ENCODE results near the gene CD40. TPM values are rescaled to one million over a fixed set of nuclear protein-coding genes. Genes with fewer than 3 reads are reported as not detected.

CD40 gene
- total RNA-seq, 1 donor from 2014 or later: 12.7 TPM

DNA sequence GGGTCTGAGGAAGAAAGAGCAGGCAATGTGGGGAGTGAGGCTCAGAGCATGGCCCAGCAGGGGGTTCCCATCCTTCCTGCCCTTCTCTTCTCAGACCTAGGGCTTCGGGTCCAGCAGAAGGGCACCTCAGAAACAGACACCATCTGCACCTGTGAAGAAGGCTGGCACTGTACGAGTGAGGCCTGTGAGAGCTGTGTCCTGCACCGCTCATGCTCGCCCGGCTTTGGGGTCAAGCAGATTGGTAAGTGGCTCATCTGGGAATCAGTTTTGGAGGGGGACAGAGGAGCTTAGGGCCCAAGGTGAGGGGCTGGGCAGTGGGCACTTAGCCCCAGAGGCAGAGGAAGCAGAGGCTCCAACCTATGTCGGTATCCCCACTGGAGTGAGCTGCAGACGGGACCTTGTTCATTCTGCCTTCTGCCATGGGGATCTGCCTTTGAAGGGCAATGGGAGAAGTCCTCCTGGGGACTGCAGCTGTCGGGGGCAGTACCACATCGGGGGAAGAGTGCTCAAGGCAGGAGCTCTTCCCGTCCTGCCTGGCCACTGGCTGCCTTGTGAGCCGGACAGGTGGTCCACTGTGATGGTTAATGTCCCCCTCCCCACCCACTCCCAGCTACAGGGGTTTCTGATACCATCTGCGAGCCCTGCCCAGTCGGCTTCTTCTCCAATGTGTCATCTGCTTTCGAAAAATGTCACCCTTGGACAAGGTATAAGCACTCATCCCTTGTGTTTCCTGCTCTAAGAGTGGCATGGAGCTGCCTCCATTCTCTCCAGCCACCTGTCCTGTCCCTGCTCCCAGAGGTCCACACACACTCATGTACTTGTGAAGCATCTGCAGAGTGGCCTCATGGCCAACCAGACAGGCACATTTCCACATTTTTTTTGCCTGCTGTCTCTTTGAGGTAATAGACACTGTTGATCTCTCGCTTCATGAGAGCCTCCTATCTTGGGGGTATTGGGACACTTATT is 4.7 kb downstream of the CD40 start:
- DNase-seq (ENCODE audit: low read depth, low spot score): no peak

DNA sequence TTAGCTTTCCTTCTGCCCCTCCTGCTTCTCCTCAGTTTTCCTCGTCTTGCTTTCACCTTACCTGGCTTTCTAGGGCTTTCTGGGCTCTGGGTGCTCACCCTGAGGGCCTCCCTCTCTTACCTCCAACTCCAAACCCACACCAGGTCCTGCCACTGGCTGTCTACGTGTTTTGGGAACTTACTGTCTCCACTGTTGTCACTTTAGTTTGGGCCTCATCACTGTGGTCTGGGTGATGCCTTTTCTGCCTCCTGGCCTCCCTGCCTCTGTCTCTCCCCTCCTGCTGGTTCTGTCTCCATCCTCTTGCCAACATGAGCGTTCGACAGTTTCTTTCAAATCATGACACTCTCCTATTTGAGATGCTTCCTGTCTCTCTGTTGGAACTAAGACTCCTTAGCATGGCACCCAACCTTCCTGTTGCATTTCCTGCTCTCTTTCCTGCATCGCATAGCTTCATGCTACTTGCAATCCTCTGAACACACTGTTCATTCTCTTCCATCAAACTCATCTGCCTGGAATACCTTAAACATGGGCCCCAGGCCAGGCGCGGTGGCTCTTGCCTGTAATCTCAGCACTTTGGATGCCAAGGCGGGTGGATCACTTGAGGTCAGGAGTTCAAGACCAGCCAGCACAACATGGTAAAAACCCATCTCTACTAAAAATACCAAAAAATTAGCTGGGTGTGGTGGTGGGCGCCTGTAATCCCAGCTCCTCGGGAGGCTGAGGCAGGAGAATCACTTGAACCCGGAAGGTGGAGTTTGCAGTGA is 5.5 kb downstream of the CD40 start:
- no peak for DNase-seq (ENCODE audit: low read depth, low spot score)

DNA sequence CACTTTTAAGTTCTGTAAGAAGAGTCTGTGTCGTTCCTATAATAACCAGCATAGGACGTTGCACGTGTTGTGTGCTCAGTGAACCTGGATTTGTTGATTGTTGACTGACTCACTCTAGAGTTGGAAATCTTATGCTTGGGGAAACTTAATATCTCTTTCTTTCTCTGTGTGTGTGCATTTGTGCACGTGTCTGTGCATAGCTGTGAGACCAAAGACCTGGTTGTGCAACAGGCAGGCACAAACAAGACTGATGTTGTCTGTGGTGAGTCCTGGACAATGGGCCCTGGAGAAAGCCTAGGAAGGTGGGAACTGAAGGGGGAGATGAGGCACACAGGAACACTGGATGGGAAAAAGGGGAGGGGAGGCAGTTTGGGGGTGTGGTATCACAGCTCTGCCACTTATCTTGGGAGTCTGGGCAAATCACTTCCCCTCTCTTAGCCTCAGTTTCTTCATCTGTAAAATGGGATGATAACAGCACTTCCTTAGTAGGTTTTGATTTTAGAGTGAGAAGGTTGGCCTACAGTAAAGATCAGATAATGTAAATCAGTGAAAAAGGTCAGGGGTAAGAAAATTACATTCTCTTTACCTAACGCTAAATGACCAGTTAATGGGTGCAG is 8.4 kb downstream of the CD40 start:
- no peak for DNase-seq (ENCODE audit: low read depth, low spot score)

DNA sequence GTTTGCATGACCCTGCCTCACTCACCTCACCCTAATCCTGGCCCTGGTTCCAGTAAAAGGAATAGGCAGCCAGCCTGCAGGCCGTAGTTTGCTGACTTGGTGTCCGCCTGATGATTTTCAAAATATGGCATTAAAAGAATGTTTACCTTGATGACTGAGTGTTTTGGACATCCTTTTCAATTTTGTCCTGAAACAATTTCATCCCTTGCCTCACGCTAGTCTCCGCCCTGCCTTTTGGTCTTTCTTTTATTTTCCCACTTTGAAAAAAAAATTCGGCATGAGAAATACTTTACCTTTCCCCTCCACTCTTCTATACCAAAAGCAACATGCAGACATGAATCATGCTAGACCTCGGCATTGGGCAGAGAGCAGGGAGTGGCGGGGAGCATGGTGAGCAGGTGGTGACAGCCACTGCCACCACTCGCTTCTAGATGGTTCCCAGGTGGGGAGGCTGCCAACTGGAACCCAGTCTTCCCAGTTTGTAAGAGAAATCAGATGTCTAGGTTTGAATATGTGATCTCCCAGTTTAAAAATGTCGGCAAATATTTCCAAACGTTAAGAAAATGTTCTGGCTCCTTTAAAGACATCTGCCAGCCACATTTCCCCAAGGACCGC is 9.4 kb downstream of the CD40 start:
- DNase-seq (ENCODE audit: low read depth, low spot score): no peak

DNA sequence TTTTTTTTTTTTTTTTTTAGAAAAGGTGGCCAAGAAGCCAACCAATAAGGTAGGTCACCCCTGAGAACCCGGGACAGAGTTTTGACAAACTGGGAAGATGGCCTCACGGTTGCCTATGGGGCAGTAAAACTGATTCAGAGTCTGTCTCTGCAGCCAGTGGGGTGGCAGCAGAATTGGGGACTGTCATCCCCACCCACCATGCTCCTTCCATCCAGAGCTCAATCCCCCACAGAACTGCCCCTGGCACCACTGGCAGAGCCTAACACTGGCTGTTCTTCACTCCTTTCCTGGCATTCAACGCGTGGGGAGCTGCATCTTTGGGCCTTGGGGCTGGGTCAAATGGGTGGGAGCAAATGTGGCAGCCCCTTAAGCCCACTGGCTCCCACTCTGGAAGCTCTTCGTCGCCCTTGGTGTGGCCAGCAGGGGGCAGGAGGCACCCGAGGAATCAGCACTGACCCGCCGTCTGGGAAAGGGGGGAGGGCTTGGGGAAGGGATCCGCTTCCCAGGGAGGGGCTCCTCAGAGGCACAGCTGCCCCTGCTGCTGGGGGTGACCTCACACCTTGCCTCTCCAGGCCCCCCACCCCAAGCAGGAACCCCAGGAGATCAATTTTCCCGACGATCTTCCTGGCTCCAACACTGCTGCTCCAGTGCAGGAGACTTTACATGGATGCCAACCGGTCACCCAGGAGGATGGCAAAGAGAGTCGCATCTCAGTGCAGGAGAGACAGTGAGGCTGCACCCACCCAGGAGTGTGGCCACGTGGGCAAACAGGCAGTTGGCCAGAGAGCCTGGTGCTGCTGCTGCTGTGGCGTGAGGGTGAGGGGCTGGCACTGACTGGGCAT is 10.4 kb downstream of the CD40 start:
- no peak for DNase-seq (ENCODE audit: low read depth, low spot score)

DNA sequence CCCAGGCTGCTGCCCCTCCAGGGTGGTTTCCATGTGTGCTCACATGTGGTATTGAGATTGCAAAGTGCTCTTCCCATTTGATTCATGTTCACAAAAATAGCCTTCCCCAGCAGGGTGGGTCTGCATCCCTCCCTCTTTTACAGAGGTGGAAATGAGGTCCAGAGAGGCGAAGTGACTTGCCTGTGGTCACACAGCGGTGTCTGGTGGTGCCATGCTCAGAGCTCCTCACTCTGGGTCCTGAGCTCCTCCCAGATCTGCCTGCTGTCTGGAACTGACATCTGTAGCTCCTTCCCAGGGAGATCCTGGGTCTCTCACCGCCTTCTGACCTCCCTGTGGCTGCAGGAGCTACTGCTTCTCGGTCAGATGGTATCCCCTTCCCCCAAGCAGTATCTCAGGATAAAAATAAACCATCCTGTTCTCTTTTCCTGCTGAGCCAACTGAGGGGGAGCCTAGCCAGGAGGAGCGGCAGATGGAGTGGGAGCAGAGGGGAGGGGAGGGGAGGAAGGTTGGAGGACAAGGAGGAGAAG is 11.9 kb downstream of the CD40 start:
- DNase-seq (ENCODE audit: low read depth, low spot score): no peak

DNA sequence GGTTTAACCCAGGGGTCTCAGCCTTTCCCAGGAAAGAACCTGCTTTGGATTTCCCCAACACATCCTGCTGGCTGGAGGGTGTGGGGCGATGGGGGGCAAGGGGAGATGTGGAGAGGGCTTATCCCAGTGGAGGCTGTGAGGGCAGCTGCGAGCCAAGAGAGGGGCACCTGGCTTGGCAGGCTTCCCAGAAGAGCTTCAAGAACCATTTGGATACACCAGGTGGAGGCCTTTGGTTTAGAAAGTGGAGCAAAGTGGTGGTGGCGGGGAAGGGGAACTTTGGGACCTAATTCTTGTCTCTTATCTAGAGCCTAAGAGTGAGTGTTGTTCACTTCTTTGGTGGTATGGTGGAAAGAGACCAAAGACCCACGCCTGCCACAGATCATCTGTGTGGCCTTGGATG is 12.4 kb downstream of the CD40 start:
- DNase-seq (ENCODE audit: low read depth, low spot score): no peak

DNA sequence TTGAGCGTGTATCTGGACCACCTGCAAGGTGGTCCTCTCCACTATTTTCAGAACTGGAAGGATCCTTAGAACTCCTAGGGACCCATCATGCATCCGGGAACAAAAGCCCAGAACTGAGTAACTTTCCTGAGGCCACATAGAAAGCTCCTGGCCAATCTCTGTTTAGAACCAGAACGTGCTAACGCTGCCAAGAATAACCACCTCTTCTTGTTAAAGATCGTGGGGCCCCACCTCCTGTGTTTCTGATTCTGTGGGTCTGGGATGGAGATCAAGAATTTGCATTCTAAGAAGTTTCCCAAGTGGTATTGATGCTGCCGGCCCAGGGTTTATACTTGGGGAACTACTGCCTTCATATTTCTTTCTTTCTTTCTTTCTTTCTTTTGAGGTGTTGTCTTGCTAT is 13.3 kb downstream of the CD40 start:
- DNase-seq (ENCODE audit: low read depth, low spot score): no peak

DNA sequence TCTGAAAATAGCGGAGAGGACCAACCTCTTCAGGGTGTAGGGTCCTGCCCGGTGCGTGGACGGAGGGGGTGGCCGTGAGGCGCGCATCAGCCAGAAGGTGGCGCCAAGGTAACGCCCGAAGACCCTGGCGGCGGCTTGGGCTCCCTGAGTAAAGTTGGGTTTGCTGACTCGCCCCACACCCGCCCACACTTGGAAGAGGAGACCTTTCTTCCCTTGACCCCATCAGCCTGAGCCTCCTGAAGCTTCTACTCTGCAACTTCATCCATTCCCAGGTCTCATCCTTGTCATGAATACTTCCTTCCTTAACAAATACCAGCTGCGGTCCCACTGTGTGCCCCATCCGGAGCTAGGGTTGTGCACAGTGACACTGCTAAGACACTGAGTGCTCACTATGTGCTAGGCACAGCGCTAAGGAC is 14.6 kb downstream of the CD40 start:
- DNase-seq (ENCODE audit: low read depth, low spot score): no peak

DNA sequence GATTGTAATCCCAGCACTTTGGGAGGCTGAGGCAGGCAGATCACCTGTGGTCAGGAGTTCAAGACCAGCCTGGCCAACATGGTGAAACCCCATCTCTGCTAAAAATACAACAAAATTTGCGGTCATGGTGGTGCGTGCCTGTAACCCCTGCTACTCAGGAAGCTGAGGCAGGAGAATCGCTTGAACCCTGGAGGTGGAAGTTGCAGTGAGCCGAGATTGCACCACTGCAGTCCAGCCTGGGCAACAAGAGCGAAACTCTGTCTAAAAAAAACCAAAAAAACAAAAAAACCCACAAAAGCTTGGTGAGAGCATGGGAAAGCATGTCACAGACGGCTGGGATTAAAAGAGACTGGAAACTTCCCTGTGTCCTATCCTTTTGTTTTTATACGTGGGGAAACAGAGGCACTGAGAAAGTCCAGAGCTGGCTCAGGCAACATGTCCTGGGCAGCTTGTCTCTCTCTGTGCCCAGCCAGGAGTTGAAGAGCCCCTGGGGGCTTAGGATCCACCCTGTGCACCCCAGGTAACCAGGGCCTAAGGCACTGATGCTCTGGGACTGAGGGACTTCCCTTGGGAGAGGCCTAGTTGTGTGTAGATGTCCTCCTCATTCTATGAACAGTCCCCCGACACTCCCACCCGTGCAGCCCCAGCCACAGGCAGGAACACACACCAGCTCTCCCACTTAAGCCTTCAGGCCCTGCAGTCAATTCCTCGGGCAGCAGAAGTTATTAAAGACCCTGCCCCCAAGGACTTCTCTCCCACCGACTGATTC is 16.0 kb downstream of the CD40 start:
- no peak for DNase-seq (ENCODE audit: low read depth, low spot score)

DNA sequence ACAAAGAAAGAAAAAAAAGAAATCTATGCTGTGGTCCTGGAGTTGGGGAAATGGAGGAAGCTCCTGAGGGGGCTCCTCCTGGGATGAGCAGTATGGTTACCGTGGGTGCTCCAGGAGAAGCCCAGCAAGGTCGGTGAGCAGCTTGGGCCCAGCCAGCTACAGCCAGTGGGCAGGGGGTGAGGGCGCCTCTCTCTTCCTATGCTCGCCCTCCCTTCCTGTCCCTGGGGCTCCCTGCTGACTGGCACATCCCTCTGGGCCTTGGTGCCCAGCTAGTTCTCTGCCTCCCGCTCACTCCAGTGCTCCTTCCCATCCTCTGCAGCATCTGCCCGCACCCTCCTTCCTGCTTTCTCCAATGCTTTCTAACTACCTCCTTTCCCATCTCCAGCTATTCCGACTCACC is 16.6 kb downstream of the CD40 start:
- no peak for DNase-seq (ENCODE audit: low read depth, low spot score)

DNA sequence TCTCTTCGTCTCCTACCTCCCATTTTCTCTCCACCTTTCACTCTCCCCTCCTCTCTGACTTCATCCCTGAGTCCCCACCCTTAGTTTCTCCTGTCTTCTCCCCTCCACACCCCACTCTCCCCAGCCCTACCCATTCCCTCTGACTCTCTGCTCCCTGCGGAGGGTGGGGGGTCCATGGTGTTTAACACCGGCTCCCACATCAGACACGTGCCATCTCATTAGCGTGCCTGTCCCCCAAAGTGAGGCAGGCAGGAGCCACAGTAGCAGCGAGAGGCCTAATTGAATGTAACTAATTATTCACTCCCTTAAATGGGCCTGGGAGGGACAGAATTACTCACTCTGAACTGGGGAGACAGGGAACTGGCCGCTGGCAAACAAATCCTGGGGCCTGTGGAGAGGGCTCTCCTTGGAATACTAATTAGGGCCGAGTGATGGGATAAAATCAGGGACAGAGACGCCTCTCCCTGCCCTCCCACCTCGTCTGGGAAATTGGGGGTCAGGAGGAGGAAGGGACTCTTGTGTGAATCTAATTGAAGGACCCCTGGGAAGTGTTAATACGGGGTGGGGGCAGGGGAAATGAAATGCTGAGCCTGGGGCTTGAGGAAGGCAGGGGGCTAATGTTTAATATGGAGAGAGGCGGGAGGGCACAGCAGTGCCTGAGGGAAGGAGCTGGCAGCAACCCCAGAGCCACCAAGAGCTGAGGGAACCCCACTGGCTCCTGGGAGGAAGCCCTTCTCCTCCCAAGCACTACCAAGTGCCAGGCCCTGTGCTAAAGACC is 17.9 kb downstream of the CD40 start:
- DNase-seq (ENCODE audit: low read depth, low spot score): no peak

DNA sequence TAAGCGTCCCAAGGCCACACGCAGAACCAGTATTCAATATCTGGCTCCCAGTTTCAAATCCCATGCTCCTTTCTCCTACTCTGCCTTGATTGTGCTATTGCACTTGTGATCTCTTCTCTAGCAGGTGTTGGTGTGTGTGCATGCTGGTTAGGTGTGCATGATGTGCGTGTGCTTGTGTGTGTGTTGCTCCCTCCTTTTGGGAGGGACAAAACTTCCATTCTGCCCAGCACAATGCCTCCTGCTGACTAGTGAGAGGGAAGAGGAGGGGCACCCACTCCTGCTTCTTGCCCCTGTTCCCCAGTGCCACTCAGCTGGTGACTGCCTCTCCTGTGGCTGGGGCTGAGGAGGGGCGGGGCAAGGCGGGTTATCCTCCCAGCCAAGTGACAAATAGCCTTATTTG is 19.7 kb downstream of the CD40 start:
- no peak for DNase-seq (ENCODE audit: low read depth, low spot score)

DNA sequence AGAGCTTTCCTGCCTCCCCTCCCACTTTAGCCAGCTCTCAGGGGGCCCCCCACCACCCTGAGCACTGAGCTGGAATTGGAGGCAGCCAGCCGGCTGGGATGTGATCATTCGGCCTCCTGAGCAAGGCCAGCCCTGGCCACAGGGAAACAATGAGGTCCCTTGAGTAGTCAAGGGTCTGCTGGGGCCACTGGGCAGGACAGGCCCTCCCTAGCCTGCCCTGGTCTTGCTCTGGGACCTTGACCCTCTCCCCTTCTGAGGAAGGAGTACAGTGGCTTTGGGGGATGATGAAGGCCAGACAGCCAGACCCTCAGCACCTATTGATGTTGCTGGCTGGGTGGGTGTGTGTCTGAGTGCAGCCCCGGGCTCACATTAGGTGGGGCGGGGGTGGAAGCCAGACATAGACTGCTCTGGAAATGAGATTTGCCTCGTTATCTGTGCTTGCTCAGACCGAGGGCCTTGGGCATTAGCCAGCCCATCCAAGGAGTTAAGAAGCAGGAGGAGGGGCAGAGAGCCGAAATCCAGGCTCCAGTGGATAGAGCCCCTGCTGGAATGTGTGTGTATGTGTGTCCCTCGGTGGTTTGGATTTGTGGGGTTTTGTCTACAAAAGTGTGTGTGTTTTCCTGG is 21.3 kb downstream of the CD40 start:
- no peak for DNase-seq (ENCODE audit: low read depth, low spot score)

DNA sequence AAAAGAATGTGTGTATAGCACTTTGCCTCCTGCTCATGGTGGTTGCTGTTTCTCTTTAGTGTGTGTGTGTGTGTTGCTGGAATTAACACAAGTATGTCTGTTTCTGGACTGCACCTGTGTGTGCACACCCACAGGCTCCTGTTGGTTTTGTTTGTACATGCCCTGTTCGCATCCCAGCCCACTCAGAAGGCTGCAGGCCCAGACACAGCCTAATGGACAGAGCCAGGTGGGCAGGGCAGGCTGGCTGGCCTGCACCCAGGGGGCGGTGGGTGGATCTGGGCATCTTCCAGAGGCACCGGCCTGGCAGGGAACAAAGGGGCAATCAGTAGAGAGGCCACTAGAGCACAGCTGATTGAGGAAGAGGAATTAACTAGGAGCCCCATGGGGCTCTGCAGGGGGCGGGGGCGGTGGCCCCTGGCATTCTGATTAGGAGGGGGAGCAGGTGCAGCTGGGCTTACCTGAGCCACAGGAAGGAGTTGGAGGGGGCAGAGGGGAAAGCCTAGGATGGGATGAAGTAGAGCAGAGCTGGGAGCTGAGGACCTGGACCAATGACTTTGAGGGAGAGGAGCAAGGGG is 21.9 kb downstream of the CD40 start:
- no peak for DNase-seq (ENCODE audit: low read depth, low spot score)

DNA sequence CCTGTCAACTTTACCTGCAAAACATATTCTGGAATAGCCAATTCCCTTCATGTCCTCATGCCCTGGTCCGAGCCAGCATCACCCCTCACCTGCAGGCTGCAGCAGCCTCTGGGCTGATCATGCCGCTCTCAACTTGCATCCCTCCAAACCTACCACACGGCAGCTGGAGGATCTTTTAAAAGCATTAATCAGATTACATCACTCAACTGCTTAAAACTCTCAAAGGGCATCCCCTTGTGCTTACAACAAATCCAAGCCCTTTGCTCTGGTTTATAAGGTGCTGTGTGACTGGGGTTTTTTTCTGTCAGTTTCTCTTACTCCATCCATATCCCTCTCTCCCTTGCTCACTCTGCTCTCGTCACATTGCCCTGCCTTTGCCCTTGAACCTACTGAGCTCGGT is 24.0 kb downstream of the CD40 start:
- no peak for DNase-seq (ENCODE audit: low read depth, low spot score)

DNA sequence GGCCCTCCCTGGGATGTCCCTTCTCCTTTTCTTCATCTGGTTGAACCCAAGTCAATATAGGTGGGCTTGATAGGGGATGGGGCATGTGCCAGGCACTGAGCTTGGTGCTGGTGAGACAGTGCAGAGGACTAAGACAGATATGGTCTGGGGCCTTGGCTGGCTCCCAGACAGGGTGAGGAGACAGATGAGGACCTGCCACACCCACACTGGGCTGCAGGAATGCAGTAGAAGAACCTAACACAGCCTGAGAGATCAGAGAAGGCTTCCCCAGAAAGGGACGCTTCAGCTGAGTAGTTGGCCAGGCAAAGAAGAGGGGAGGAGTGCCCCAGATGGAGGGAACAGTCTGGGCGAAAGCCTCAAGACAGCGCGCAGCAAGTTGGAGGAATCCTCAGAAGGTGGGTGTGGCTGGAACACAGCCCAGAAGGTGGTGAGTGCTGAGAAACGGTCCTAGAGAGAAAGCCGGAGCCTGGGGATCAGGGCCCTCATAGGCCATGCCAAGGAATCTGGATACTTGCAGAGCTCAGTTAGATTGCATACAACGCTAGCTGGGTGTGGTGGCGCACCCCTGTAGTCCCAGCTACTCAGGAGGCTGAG is 26.4 kb downstream of the CD40 start:
- no peak for DNase-seq (ENCODE audit: low read depth, low spot score)

DNA sequence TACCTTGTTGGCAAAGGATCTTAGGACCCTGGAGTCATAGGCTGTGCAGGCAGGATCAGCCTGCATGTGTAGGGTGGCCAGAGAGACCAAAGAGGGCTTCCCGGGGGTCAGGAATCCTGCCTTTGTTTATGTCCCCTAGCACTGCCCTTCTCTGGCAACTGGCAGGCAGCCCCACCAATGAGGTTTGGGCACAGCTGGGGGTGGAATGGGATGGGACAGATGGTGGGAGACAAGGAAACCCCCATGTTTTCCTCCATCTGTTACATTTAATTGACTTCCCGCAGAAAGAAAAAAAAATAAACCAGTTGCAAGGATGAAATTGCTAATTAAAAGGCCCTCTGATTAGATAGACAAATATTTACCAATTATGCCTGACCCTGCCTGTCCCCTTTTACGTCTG is 27.6 kb downstream of the CD40 start:
- DNase-seq (ENCODE audit: low read depth, low spot score): no peak

Data from pulmonary artery endothelial cell (primary cell).